Stimulated activated CD8-positive, alpha-beta memory T cell treated with anti-CD3 and anti-CD28 coated beads, Interleukin-12 subunit alpha, Interleukin-12 subunit beta, amount 100 ng/mL, for 4 hours (primary cell): ENCODE measurements around the gene BCAR3.

ENCODE experiments used
- DNase-seq: peaks from one replicate; pipeline ENCODE4 v3.0.0-alpha.2; 2020; ENCODE audit warnings: low read depth

BCAR3 gene

DNA sequence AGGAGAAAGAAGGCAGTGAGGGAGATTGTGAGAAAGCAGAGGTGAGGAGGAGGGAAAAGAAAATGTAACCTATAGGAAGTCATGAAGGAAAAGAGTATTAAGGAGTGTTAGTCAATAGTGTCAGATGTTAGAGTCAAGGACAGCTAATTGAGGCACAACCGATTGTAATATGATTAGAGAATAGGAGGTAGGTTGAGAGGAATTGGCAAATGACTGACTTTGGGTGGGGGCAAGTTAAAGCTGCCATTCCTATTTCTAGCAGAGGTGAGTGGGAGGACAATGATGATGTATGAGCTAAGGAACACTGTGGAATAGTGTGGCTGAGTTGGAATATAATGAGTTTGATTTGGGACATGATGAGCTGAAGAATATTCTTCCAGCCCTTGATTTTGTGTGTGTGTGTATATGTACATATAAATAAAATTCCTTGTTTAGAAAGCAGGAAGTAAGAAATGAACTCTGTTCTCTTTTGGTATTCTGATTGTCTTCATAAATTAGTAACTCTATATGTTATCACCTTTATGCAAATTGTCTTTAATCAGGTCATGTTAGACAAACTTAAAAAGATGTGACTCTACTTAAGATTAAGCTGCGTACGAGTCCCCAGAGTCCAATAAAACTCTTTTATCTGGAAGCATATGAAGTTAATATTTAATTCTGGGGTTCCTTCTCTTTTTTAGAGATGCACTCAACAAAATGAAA is 135.3 kb downstream of the BCAR3 start:
- no peak for DNase-seq

DNA sequence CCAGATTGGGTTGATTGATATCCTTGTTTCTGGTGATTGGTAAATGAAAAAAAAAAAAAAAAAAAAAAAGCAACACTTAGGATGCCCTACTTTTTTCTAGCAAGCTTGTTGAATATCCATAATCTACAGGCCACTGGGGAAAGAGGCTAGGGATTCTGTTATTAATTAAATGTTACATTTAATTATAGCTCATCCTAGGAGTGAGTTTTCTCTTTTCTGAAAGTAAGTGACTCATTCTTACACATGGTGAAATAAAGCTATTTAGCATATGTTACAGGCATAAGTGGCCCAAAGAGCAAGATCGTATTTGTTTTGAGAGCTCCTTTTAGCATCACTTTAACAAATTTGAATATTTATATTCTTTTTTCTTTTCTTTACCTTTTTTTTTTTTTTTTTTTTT is 139.2 kb downstream of the BCAR3 start:
- DNase-seq = no peak

DNA sequence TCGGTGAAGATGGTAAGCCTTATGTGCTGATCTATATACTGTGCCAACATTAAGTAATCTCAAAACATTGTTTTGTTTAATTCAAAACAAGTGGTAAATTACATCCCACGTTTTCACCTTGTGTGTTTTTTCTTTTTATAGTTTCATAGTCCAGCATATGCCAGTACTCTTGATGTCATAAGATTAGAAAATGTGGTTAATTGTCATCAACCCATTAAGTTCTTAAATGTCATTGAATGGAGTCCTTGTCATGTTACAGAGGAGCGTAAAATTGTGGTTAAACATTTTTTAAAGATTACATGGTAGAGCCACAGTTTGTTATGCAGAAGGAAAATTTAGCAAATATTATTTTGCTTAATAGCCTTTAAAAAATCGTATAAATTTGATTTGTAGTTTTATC is 140.6 kb downstream of the BCAR3 start:
- no peak for DNase-seq

DNA sequence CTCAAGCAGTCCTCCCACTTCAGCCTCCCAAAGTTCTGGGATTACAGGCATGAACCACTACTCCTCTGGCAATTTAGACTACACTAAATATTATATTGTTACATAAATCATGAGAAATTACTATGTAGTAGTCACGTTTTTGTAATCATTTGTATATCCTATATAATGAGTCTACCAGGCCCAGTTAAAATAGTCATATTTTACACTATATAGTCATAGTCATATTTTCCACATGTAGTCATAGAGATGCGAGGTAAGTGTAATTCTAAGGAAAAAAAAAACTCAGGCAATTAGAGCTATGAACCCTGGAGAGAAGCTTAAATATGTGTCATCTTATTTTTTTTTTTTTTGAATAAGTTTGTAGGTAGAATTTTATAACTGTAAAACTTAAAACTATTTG is 143.7 kb downstream of the BCAR3 start:
- DNase-seq = no peak

GRCh38 chr1:93537396-93537795 is 144.2 kb downstream of the BCAR3 start:
- no peak for DNase-seq

DNA sequence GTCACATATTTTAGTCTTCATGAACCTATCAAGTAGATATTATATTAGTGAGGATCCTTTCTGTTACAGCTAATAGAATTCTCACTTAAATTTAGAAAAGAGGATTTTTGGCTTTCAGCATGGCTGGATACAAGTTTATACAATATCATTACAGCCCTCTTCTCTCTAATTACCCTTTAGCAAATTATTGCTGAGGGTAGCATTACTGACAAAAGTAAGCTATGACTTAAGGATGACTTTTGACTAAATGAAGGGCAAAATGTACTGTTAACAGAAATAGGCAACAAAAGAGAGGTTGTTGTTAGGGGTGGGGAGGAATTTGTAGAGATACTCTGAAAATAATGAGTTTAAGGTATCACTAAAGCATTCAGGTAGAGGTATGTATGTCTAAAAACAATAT is 148.0 kb downstream of the BCAR3 start:
- DNase-seq = no peak

- DNase-seq = no peak
Measured at GRCh38 chr1:93532780-93533378, 148.8 kb downstream of the BCAR3 start.

- DNase-seq = no peak
Measured at GRCh38 chr1:93531193-93531592, 150.4 kb downstream of the BCAR3 start.

GRCh38 chr1:93528412-93528811 is 153.2 kb downstream of the BCAR3 start:
- DNase-seq = no peak

DNA sequence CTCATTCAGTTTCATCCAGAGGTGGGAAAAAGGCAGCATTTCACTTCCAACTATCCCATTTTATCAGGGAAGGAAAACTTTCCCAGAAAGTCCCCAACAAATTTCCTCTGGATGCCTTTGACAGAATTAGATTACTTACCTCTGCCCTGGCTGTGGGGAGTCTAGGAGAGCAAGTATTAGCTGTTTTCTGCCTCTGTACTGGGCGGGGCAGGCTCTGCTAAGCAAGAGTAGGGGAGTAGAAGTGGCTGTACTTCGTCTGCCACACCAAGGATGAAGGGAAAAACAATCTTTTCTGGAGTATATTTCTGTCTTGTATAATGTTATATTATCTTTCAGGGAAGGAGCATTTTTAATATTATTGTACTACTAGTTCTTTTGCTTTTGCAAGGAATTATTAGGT is 155.2 kb downstream of the BCAR3 start:
- no peak for DNase-seq

DNA sequence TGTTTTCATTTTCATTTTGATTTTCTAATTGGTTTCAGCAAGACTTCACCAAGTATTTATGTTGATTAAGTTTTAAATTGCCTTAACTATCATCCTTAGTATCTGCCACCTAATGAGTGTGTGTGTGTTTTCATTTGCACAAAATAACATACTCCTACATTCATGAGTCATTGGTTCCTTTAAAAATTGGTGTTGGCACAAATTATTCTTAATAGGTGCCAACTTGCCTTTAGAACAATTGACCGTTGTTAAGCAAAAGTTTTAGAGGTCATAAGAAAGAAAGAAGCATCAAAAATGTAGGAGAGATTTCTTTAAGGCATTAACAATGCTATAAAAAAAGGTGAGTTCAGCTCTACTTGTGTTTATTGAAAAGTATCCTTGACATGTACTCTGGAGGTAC is 156.2 kb downstream of the BCAR3 start:
- DNase-seq = no peak

GRCh38 chr1:93522721-93523120 is 158.9 kb downstream of the BCAR3 start:
- DNase-seq = no peak

DNA sequence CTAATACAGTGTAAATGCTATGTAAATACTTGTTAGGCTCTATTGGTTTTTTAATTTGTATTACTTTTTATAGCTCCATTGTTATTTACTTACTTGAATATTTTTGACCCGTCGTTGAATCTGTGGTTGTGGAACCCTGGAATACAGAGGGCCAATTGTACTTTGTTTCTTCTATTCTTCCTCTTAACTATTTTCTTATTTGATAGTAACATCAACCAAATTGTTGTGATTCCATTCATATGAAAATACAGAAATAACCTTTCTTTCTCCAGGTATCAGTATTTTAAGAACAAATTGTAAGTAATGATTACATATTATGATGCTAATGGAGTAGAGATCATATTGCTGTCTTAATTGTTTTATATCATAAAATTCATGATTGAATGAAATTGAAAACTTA is 160.0 kb downstream of the BCAR3 start:
- DNase-seq = no peak

- DNase-seq = no peak
Measured at GRCh38 chr1:93519199-93519829, 162.3 kb downstream of the BCAR3 start.

DNA sequence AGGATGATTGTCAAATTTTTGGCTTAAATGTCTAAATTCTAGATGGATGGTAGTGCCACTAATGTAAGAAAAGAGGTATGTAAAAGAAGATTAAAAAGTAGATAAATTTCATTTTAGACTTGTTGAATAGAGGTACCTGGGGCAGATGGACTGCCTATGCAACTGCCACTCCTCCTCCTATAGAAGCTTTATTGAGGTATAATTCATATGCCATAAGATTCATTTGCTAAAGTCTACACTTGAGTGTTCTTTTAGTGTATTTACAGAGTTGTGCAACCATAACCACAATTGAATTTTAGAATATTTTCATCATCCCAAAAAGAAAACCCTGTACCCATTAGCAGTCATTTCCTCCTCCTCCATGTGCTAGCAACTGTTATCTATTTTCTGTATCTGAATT is 163.1 kb downstream of the BCAR3 start:
- no peak for DNase-seq

- DNase-seq = no peak
Measured at GRCh38 chr1:93516164-93516563, 165.5 kb downstream of the BCAR3 start.
